GM12892 (cell line): ENCODE measurements around the gene ELF1.
"Not testable (repeated sequence)": the region's sequence is repeated elsewhere in the genome, so short reads cannot be mapped to it uniquely, and the experiment has no call there.

Experiments
- POLR2AphosphoS5 ChIP-seq: IDR thresholded peaks from 2 replicates; pipeline ENCODE4 v1.6.1; 2011; ENCODE audit warnings: low read depth, low read length, control low read depth
- TAF1 ChIP-seq: IDR thresholded peaks from 2 replicates; pipeline ENCODE4 v1.6.1; 2011; ENCODE audit warnings: low read depth, mild to moderate bottlenecking, control low read depth, low read length, borderline replicate concordance

- not testable (repeated sequence) for TF ChIP-seq POLR2AphosphoS5, TAF1
Measured at GRCh38 chr13:40914863-40915262, 104.3 kb downstream of the ELF1 start.
